Smooth muscle cell (in vitro differentiated cells): ENCODE data around the gene PRSS8. TPM values are rescaled to one million over a fixed set of nuclear protein-coding genes. Genes with fewer than 3 reads are reported as not detected.

ENCODE experiments used
- DNase-seq: peaks from one replicate; lab custom pipeline; 2025; ENCODE audit not compliant: unreplicated experiment; lab: John Stamatoyannopoulos, UW
- H2AFZ ChIP-seq: fragments of 200-600 bp; sonication (generic); 2 replicates; pipeline ENCODE4 v1.6.0; 2016; ENCODE audit warnings: antibody characterized with exemption, low read depth, mild to moderate bottlenecking
- H3F3A ChIP-seq: fragments of 200-600 bp; sonication (generic); 2 replicates; pipeline ENCODE4 v1.6.0; 2017; ENCODE audit warnings: antibody characterized with exemption, low read depth
- H3K27ac ChIP-seq: fragments of 200-600 bp; sonication (generic); 2 replicates; pipeline ENCODE4 v1.5.1; 2016; ENCODE audit warnings: low read depth, mild to moderate bottlenecking
- H3K27me3 ChIP-seq: fragments of 200-600 bp; sonication (generic); 2 replicates; pipeline ENCODE4 v1.6.1; 2016; ENCODE audit warnings: low read depth, mild to moderate bottlenecking
- H3K36me3 ChIP-seq: fragments of 200-600 bp; sonication (generic); 2 replicates; pipeline ENCODE4 v1.5.1; 2016; ENCODE audit warnings: low read depth
- H3K4me1 ChIP-seq: fragments of 200-600 bp; sonication (generic); 2 replicates; pipeline ENCODE4 v1.5.1; 2016; ENCODE audit warnings: low read depth
- H3K4me2 ChIP-seq: fragments of 200-600 bp; sonication (generic); 2 replicates; pipeline ENCODE4 v1.6.0; 2016; ENCODE audit warnings: mild to moderate bottlenecking
- H3K4me3 ChIP-seq: fragments of 200-600 bp; sonication (generic); 2 replicates; pipeline ENCODE4 v1.5.1; 2016; ENCODE audit warnings: mild to moderate bottlenecking
- H3K79me2 ChIP-seq: fragments of 200-600 bp; sonication (generic); 2 replicates; pipeline ENCODE4 v1.6.0; 2016; ENCODE audit warnings: low read depth, mild to moderate bottlenecking
- H3K9ac ChIP-seq: fragments of 200-600 bp; sonication (generic); 2 replicates; pipeline ENCODE4 v1.6.0; 2016; ENCODE audit warnings: low read depth
- H3K9me3 ChIP-seq: fragments of 200-600 bp; sonication (generic); replicated peaks from 2 replicates; pipeline ENCODE4 v1.5.1; 2016; ENCODE audit warnings: low read depth
- H4K20me1 ChIP-seq: fragments of 200-600 bp; sonication (generic); 2 replicates; pipeline ENCODE4 v1.6.0; 2016; ENCODE audit warnings: low read depth
- WGBS: methylation state at CpG from one replicate; pipeline ENCODE4 v1.1.7; 2016; ENCODE audit warnings: low lambda C conversion rate; 5-methylcytosine and 5-hydroxymethylcytosine counted together
- polyA plus RNA-seq: library from polyadenylated mRNA; unstranded; fragments of >200 nt; fragmentation: Nextera tagmentation; extraction: Ambion mirVana; gene quantifications from 2 replicates; pipeline ENCODE4 v1.2.1, GENCODE V29; 2016
- total RNA-seq: library from RNA; depleted of rRNA; stranded (reverse); fragments of >200 nt; gene quantifications from 2 replicates; pipeline ENCODE4 v1.2.3, GENCODE V29; 2014
- TF ChIP-seq, protein P1 (sequence below): fragments of 200-600 bp; sonication (generic); IDR thresholded peaks from 2 replicates; pipeline ENCODE4 v1.5.1; 2017; ENCODE audit warnings: borderline replicate concordance, mild to moderate bottlenecking, antibody characterized with exemption; ENCODE audit not compliant: insufficient read depth, poor library complexity, severe bottlenecking

The PRSS8 gene
- total and polyA plus RNA-seq, 2 experiments from 2014 or later, result 13.9 to 17.3 TPM

DNA sequence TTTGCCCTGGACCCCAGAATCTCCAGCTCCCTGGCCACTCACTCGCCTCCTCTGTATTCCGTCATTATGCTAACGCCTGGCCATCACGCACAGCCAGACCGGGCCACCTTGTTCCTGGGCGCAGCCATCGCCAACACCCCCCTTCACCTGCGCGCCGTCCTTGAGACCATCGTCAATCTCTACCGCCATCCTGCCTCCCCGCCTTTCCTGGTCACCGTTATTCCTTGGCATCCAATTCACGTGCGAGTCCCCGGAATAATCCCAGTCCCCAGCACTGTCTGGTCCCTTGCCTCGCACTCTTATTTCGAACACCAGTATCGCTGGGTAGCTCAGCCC, 41.5 kb downstream of the PRSS8 start:
- no peaks in the 10 kb centered on the region for H3K9me3 ChIP-seq
- under 1% methylated on average over 20 of the region's 20 CpGs for WGBS
- H3F3A ChIP-seq, result no peaks in the 10 kb centered on the region
- H4K20me1 ChIP-seq, result peaks cover 39% of the 10 kb centered on the region
- peak overlapping the region; percentile 62 for H3K27ac ChIP-seq
- peaks cover 35% of the 10 kb centered on the region for H3K79me2 ChIP-seq
- no peak for DNase-seq
- TF ChIP-seq, protein P1, sequence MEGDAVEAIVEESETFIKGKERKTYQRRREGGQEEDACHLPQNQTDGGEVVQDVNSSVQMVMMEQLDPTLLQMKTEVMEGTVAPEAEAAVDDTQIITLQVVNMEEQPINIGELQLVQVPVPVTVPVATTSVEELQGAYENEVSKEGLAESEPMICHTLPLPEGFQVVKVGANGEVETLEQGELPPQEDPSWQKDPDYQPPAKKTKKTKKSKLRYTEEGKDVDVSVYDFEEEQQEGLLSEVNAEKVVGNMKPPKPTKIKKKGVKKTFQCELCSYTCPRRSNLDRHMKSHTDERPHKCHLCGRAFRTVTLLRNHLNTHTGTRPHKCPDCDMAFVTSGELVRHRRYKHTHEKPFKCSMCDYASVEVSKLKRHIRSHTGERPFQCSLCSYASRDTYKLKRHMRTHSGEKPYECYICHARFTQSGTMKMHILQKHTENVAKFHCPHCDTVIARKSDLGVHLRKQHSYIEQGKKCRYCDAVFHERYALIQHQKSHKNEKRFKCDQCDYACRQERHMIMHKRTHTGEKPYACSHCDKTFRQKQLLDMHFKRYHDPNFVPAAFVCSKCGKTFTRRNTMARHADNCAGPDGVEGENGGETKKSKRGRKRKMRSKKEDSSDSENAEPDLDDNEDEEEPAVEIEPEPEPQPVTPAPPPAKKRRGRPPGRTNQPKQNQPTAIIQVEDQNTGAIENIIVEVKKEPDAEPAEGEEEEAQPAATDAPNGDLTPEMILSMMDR, result no peak
- no peaks in the 10 kb centered on the region for H3K27me3 ChIP-seq
- H3K36me3 ChIP-seq, result no peaks in the 10 kb centered on the region
- H2AFZ ChIP-seq, result peak overlapping the region; percentile 45
- peak overlapping the region; percentile 98 for H3K4me2 ChIP-seq
- peak overlapping the region; percentile 78 for H3K9ac ChIP-seq
- peak overlapping the region; percentile 87 for H3K4me3 ChIP-seq
- H3K4me1 ChIP-seq, result no peaks in the 10 kb centered on the region

DNA sequence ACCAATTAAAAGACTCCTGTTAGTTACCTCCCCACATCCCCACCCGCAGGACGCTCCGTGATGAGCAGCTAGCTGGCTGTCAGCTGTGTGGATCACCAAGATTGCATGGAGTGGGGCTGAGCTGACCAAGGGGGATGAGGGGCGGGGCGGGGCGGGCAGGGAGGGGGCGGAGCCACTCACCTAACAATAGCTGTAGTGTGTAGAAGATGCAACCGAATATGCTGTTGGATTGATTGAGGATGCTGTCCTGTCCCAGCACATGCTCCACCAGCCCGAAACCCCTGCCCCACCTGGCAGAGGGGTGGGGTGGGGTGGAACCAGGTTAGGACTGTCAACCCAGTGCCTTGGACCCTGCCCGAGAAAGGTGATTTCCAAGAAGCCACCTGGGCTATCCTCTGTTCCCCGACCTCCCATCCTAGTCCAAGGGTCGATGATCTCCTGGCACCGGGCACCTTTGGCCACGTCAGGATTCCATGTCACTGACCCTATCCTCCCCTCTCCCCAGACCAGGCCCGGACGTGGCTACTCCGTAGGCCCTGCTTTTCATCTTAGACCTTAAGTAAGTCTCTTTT, 42.3 kb downstream of the PRSS8 start:
- Histone ChIP-seq H4K20me1 (peaks cover 47% of the 10 kb centered on the region), H3K4me3 (peak overlapping the region; percentile 87), H3K27me3 (no peaks in the 10 kb centered on the region), H3K4me2 (peak overlapping the region; percentile 98), H2AFZ (no peak overlapping the region), H3K4me1 (no peaks in the 10 kb centered on the region), H3K27ac (no peak overlapping the region), H3K79me2 (peaks cover 35% of the 10 kb centered on the region), H3K9ac (no peak overlapping the region), H3K9me3 (no peaks in the 10 kb centered on the region), H3K36me3 (no peaks in the 10 kb centered on the region), H3F3A (no peaks in the 10 kb centered on the region)
- WGBS, result 34% methylated on average over 17 of the region's 17 CpGs
- TF ChIP-seq, protein P1, result no peak
- DNase-seq, result no peak

DNA sequence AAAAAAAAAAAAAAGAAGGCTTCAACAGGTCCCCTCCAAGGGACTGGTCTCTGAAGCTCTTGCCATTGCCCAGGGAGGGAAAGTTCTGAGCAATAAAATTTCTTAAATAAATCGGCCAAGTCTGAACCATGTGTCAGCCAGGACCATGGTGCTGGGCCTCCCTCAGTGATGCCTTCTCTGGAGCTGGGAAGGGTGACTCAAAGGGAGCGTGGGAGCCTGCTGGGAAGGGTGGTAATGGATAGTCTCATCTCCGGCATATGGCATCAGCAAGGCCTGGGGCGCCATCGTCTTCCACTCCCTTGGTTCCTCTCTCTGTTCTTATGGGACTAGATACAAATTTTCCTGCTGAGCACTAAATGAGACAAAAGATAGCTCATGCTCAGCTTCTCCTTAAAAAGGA, 43.2 kb downstream of the PRSS8 start:
- H3K27ac ChIP-seq, result peak overlapping the region; percentile 23
- H2AFZ ChIP-seq, result no peak overlapping the region
- H3K4me2 ChIP-seq, result peak overlapping the region; percentile 98
- no peaks in the 10 kb centered on the region for H3K4me1 ChIP-seq
- no peaks in the 10 kb centered on the region for H3F3A ChIP-seq
- peaks cover 50% of the 10 kb centered on the region for H4K20me1 ChIP-seq
- TF ChIP-seq, protein P1, result no peak
- H3K79me2 ChIP-seq, result peaks cover 35% of the 10 kb centered on the region
- H3K4me3 ChIP-seq, result no peak overlapping the region
- no peaks in the 10 kb centered on the region for H3K36me3 ChIP-seq
- H3K27me3 ChIP-seq, result no peaks in the 10 kb centered on the region
- H3K9me3 ChIP-seq, result no peaks in the 10 kb centered on the region
- WGBS, result 80% methylated on average over 5 of the region's 5 CpGs
- DNase-seq, result no peak
- H3K9ac ChIP-seq, result no peak overlapping the region

DNA sequence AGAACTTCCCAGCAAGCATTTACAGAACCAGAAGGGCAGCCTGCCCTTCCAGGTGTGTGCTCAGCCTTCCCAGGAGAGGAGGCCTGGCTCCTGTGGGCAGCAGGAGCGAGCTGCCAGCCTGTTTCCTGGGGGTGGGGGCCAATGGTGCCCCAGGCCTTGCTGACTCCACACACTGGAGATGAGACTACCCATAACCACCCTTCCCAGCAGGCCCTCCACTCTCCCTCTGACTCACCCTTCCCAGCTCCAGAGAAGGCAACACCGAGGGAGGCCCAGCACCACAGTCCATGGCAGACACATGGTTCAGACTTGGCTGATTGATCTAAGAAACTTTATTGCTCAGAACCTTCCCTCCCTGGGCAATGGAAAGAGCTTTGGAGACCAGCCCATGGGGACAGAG, 45.0 kb downstream of the PRSS8 start:
- Histone ChIP-seq H3K9me3 (no peaks in the 10 kb centered on the region), H3F3A (no peaks in the 10 kb centered on the region), H3K27ac (no peak overlapping the region), H4K20me1 (peaks cover 50% of the 10 kb centered on the region), H3K36me3 (no peaks in the 10 kb centered on the region), H3K79me2 (peaks cover 35% of the 10 kb centered on the region), H3K27me3 (no peaks in the 10 kb centered on the region), H3K9ac (no peak overlapping the region), H3K4me3 (no peak overlapping the region), H3K4me1 (no peaks in the 10 kb centered on the region), H3K4me2 (no peak overlapping the region), H2AFZ (no peak overlapping the region)
- TF ChIP-seq, protein P1, result no peak
- WGBS, result 42% methylated on average over 2 of the region's 2 CpGs
- DNase-seq, result no peak
